Upper lobe of left lung (tissue), 4 donors: Measurements from ENCODE around the gene FHDC1.

Source experiments
- CTCF ChIP-seq, 6 experiments: fragments of 450-650 bp in 4 of 6; fragments of 200-600 bp in 2 of 6; sonication (generic) in 2 of 6; IDR thresholded peaks; one replicate each; pipeline ENCODE4 v1.5.1; 2016 to 2019; ENCODE audit warnings: antibody characterized with exemption in 6 of 6
- EP300 ChIP-seq, 4 donors: sonication (generic); formaldehyde crosslinking; IDR thresholded peaks; one replicate each; pipeline ENCODE4 v1.5.1; 2017; ENCODE audit warnings: antibody characterized with exemption in 4 of 4, control low read depth in 2 of 4
- POLR2A ChIP-seq, 4 donors: fragments of 450-650 bp; IDR thresholded peaks; one replicate each; pipeline ENCODE4 v1.5.1; 2016 to 2017; ENCODE audit warnings: antibody characterized with exemption in 4 of 4, mild to moderate bottlenecking in 2 of 4

GRCh38 chr4:152951348-152951747 lies 15.2 kb downstream of the FHDC1 start:
- TF ChIP-seq CTCF (IDR thresholded peaks at IDR 0.05), result no peak
- TF ChIP-seq EP300 (IDR thresholded peaks at IDR 0.05), result no peak
- TF ChIP-seq POLR2A (IDR thresholded peaks at IDR 0.05), result no peak
